Measurements from ENCODE around the gene SMPX. TPM values are rescaled to one million over a fixed set of nuclear protein-coding genes. Genes with fewer than 3 reads are reported as not detected.

SMPX gene
- polyA plus RNA-seq, 3 donors, result not detected

- no peaks in the 10 kb centered on the region for H3K4me1 Mint-ChIP-seq
- Histone ChIP-seq H2AFZ (ENCODE audit: insufficient read depth, low read depth, low read length, poor library complexity, severe bottlenecking) (no peak overlapping the region), H3K27me3 (ENCODE audit: control insufficient read depth in 2 of 2, insufficient read depth in 2 of 2, low read length in 2 of 2) (no peaks in the 10 kb centered on the region), H3K36me3 (replicated peaks in 1 of 2; ENCODE audit: control insufficient read depth in 1 of 2, insufficient read depth in 2 of 2, low read length in 2 of 2) (no peaks in the 10 kb centered on the region), H3K4me3 (replicated peaks in 1 of 3; ENCODE audit: low read depth in 2 of 3, low read length in 3 of 3) (no peak overlapping the region), H3K79me2 (ENCODE audit: insufficient read depth, low read length) (no peaks in the 10 kb centered on the region), H3K9ac (ENCODE audit: insufficient read depth, low read length, poor library complexity, severe bottlenecking) (no peak overlapping the region), H3K9me3 (replicated peaks in 1 of 2; ENCODE audit: control insufficient read depth in 1 of 2, insufficient read depth in 1 of 2, low read length in 2 of 2) (no peaks in the 10 kb centered on the region), H3K4me1 (ENCODE audit: control insufficient read depth in 1 of 2, insufficient read depth in 2 of 2, low read length in 2 of 2) (no peaks in the 10 kb centered on the region), H3K4me2 (replicated peaks; ENCODE audit: extremely low read depth, low read length, poor library complexity, severe bottlenecking) (no peak overlapping the region), H4K20me1 (ENCODE audit: insufficient read depth, low read length) (no peaks in the 10 kb centered on the region), H3K27ac (ENCODE audit: low read depth in 1 of 2, low read length in 2 of 2) (no peak overlapping the region)
- no peak for DNase-seq
- intact Hi-C loops (cut with micrococcal nuclease), result no loop called here
- H3K4me3 Mint-ChIP-seq, result no peak overlapping the region
- no peak overlapping the region for H3K27ac Mint-ChIP-seq
- peaks cover 0 to 6% (median 2%) of the 10 kb centered on the region in 7 donors for H3K9me3 Mint-ChIP-seq
- H3K27me3 Mint-ChIP-seq (ENCODE audit: low read depth in 3 of 3), result peaks cover 1 to 5% (median 3%) of the 10 kb centered on the region in 3 donors
- H3K36me3 Mint-ChIP-seq, result no peaks in the 10 kb centered on the region
- no peak for TF ChIP-seq CTCF (IDR thresholded peaks at IDR 0.05)
- no CpG with 5 or more reads among the region's 7 CpGs for WGBS (ENCODE audit: insufficient coverage)
Observed at GRCh38 chrX:21711129-21711847, 46.6 kb downstream of the SMPX start.

- peaks cover 0 to 2% (median 1%) of the 10 kb centered on the region in 3 donors for H3K27me3 Mint-ChIP-seq (ENCODE audit: low read depth in 3 of 3)
- H2AFZ ChIP-seq (ENCODE audit: insufficient read depth, low read depth, low read length, poor library complexity, severe bottlenecking), result no peak overlapping the region
- no peaks in the 10 kb centered on the region for H3K36me3 Mint-ChIP-seq
- no peaks in the 10 kb centered on the region for H3K4me1 Mint-ChIP-seq
- no peak overlapping the region for H3K4me3 Mint-ChIP-seq
- no peaks in the 10 kb centered on the region for H3K4me1 ChIP-seq (ENCODE audit: control insufficient read depth in 1 of 2, insufficient read depth in 2 of 2, low read length in 2 of 2)
- H3K36me3 ChIP-seq (replicated peaks in 1 of 2; ENCODE audit: control insufficient read depth in 1 of 2, insufficient read depth in 2 of 2, low read length in 2 of 2), result no peaks in the 10 kb centered on the region
- no peaks in the 10 kb centered on the region for H3K79me2 ChIP-seq (ENCODE audit: insufficient read depth, low read length)
- no peak overlapping the region for H3K4me3 ChIP-seq (replicated peaks in 1 of 3; ENCODE audit: low read depth in 2 of 3, low read length in 3 of 3)
- H4K20me1 ChIP-seq (ENCODE audit: insufficient read depth, low read length), result no peaks in the 10 kb centered on the region
- H3K27ac ChIP-seq (ENCODE audit: low read depth in 1 of 2, low read length in 2 of 2), result no peak overlapping the region
- intact Hi-C loops (cut with micrococcal nuclease), result no loop called here
- H3K27me3 ChIP-seq (ENCODE audit: control insufficient read depth in 2 of 2, insufficient read depth in 2 of 2, low read length in 2 of 2), result no peaks in the 10 kb centered on the region
- no peak for DNase-seq
- no peaks in the 10 kb centered on the region for H3K9me3 ChIP-seq (replicated peaks in 1 of 2; ENCODE audit: control insufficient read depth in 1 of 2, insufficient read depth in 1 of 2, low read length in 2 of 2)
- no peak overlapping the region for H3K9ac ChIP-seq (ENCODE audit: insufficient read depth, low read length, poor library complexity, severe bottlenecking)
- no peak overlapping the region for H3K4me2 ChIP-seq (replicated peaks; ENCODE audit: extremely low read depth, low read length, poor library complexity, severe bottlenecking)
- no peak overlapping the region for H3K27ac Mint-ChIP-seq
- no peak for TF ChIP-seq CTCF (IDR thresholded peaks at IDR 0.05)
- peaks cover 0 to 4% (median 0%) of the 10 kb centered on the region in 7 donors for H3K9me3 Mint-ChIP-seq
Observed at GRCh38 chrX:21708116-21708515, 49.8 kb downstream of the SMPX start.
